Measurements from ENCODE around the gene TNFRSF13B.

TNFRSF13B gene

DNA sequence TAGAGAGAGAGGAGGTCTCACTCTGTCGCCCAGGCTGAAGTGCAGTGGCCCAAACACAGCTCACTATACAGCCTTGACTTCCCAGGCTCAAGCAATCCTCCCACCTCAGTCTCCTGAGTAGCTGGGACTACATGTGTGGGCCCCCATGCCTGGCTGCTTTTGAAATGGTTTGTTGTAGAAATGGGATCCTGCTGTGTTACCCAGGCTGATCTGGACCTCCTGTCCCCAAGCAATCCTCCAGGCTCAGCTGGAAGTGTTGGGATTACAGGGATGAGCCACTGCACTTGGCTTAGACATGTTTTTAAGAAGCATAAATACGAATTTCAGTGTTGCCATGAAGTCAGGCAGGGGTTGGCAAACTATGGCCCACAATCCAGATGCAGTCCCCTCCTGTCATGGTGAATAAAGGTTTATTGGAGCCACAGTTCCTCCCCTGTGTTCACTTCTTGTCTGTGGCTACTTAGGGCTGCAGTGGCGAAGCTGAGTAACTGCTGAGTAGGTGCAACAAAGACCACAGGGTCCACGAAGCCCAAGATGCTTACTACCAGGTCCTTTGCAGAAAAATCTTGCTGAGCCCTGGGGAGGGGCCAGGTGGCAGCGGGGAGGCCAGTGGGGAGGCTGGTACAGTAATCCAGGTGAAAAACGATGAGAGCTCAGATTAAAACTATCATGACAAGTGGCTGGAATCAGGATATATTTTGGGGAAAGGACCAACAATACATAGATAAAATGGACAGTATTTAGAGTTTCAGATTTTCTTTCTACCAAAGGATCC is 35.2 kb downstream of the TNFRSF13B start:
- no peak for DNase-seq

- no peak for DNase-seq
These were observed 36.1 kb downstream of the TNFRSF13B start for GRCh38 chr17:16935786-16936185.

DNA sequence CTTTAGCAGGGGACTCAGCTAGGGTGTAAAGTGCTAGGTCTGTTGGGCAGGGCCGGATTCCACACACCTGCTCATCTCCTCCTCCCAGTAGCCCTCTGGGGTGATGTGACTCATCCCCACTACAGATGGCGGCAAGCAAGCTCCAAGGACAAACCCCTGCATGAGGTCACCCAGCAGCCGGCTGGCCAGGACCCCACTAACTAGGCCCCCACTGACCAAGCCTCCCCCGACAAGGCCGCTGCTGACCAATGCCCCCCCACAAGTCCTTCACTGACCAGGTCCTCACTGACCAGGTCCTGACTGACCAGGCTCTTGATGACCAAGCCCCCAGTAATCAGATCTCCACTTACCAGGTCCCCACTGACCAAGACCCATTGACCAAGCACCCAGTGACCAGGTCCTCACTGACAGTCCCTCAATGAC is 36.7 kb downstream of the TNFRSF13B start:
- DNase-seq: no peak

DNA sequence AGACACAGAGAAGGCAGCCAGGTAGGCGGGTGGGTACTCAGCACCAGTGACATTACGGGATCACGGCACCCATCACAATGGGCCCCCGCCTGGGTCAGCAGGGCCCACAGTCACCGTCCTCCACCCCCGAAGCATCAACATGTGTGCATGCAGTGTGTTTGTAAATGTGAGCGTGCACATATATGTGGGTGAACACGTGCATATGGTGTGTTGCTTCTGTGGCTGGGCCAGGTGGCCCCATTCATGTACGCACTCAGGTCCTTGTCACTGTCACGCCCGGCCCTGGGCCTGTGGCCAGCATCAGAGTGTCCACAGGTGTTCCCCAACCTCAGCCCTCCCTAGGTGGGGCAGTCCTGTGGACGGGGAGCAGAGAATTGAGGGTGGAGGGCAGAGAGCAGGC is 37.1 kb downstream of the TNFRSF13B start:
- no peak for DNase-seq

DNA sequence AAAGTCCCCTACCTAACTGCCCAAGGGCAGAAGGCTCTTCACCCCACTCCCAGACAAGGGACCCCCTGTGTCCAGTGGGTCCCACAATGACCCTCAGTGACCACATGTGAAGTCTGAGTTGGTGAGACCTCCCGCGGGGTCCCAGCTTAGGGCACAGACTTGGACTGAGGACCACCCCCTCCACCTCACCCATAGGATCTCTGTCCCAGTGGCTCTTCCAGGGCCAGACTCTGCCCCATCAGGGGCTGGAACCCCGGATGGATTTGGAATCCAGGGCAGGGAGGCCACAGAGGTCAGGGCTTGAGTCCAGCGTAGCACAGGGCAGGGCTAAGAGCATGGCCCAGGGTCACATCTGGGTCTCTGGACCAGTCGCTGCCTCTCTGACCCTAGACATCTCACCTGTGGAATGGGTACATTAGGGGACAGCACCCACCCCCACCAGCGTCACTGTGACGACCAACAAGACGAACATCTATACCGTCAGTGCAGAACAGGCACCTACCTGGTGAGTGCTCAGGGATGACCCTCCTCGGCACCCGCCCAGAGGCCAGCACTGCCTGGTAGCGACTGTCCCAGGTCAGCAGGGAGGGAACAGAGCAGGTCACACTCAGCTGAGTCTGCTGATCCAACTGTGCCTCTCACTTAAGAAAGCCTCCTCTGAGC is 37.7 kb downstream of the TNFRSF13B start:
- no peak for DNase-seq

GRCh38 chr17:16933317-16934132 is 38.4 kb downstream of the TNFRSF13B start:
- no peak for DNase-seq

DNA sequence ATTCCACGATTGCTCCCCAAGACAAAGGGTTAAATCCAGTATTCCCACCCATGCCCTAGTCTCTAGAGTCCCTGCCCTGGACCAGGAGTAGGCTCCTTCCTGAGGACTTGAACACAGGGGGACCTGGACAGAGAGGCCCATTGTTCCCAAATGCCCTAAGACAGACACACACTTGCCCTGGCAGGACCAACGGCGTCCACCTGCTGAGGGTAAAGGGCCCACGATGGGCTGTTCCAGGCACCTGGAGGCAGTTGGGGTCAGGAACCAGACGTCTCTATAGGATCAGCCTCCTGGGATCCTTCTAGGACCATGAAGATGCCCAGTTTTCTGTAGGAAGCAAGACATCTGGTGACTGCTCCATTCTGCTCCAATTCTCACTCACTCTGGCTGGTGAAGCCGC is 39.3 kb downstream of the TNFRSF13B start:
- DNase-seq: no peak

GRCh38 chr17:16932156-16932555 is 39.8 kb downstream of the TNFRSF13B start:
- no peak for DNase-seq

DNA sequence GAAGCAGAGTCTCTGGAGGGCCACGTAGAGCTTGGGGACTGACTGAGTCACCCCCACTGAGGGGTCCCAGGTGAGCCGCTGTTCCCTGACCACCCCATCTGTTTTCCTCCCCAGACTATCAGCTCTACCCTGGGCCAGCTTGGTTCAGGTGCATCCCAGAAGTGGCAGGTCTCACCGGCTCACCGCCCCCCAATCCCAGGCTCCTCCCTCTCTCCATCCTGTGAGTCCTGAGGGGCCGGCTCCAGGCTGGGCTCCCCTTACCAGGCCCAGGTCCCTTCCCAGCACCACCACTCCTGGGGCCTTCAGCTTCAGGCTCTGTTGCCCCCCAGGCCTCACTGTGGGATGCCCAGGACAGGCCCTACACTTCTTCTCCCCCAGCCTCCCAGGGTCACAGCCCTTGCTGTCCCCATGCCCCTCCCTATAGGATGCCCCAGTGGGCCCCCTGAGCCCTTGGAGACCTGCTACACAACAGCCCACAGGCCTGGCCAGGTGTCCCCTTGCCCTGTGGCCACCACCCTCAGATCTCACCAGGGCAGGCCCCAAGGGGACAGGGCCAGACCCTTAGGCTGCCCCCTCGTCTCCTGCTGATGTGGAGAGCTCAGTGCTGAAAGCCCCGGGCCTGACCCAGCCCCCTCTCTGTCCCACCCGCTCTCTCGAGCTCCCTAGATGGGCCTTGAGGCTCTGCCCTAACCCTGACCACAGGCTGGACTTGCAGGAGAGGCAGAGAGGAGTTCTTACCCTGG is 40.4 kb downstream of the TNFRSF13B start:
- no peak for DNase-seq

DNA sequence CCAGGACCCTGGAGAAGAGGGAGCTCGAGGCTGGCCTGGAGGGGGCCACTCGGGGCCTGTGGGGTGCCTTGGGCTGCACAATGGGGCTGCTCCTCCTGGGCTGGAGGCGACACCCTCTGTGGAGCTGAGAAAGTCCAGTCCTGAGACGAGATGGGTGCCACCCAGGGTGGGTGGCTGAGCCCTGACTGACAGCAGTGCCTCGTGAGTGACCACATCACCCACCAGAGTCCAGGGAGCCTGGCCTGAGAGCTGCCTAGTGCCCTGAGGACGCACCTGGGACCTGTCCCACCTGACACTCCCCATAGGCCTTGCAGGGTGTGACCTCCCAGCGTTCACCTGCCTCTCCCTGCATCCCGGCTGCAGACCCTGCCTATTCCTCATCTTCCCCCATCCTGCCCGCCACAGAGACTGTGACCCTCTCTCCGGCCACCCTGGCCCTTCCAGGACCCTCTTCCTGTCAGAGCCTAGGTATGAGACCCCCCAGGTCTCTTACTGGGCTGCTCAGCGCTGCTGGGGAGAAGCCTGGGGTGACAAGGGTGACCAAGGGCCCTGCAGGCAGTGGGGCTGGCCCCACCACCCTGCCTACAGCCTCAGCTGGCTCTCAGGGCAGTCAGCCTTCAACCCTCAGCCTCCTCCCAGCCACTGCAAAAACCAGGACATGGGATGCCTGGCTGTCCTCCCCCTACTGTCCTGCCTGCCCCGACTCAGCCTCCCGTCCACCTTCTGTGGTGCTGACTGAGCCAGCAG is 41.2 kb downstream of the TNFRSF13B start:
- no peak for DNase-seq

- DNase-seq: no peak
These were observed 42.0 kb downstream of the TNFRSF13B start for GRCh38 chr17:16929757-16930520.

DNA sequence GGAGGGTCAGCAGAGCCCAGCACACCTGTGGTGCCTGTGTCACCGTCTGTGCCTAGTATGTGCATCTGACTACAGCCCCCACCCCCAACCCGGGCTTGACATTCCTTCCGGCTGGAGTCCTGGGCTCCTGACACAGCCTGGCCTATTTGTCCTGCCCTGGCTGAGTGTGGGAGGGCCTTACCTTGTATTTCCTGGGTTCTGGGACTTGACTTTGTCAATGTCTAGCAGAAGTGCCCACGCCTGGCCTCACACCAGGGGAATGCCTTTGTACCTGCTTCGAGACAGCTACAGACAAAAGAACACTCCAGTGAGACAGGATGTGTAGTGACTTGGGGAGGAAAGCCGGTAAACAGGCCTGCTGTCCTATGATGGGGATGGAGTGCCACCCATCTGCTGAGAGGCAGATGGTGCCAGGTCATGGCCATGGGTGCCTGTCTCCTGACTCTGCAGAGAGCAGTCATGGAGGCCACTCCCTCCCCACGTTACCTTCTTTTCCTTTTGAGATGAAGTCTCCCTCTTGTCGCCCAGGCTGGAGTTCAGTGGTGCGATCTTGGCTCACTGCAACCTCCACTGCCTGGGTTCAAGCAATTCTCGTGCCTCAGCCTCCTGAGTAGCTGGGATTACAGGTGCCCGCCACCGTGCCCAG is 42.8 kb downstream of the TNFRSF13B start:
- DNase-seq: peak; percentile 45

DNA sequence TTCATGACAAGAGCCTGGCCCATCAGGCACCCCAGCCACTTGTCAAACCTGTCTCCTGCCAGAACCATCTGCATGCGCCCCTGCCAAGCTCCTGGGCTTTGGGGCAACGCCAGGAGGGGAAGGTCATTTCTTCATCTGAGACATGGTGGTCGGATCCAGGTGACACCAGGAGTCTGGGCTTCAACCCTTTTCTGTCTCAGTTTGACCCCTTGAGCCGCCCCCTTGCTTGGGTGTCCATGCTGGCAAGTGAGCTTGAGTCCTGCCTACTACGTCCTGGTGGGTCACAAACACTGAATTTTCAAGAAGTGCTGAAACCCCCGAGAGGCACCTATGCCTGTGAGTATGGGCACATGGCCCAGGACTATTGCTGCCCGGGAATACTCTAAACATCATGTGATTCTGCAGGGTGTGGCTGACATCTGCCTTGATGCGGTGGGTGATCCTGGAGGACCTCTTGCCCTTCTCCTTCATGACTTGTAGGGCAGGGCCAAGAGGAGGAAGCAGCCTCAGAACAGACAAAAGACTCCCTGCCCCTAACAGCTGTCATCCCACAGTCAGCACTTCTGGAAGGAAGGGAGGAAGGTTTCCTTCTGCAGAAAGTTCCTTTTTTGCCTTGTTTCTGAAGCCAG is 43.4 kb downstream of the TNFRSF13B start:
- no peak for DNase-seq

DNA sequence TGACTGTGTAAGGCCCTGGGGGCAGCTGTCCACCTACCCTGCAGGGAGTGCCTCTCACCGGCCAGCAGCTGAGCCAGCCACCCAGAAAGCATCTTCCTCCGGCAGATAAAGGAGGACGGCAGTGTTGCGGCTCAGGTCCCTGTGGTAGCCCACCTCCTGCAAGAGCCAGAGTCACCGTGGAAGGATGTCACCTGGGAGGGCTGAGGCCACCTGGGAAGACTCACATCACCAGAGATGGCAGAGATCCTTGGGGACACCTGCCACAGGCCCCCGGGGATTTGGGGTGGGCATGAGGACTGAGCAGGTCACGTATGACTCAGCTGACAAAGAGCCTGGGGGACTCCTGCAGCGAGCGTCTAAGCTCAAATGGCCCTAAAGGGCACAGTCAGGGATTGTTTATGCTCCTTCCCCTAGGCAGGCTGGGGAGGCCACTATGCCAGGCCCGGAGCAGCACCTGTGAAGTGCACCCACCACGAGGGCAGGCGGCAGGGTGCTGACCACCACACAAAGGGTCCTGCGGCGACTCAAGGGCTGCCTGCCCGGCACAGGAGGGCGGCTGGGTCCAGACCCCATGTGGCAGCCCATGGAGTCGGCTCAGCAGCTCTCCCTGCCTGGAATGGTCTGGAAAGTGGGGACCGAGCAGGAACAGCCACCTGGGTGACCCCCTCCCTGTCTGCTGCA is 44.1 kb downstream of the TNFRSF13B start:
- no peak for DNase-seq

DNA sequence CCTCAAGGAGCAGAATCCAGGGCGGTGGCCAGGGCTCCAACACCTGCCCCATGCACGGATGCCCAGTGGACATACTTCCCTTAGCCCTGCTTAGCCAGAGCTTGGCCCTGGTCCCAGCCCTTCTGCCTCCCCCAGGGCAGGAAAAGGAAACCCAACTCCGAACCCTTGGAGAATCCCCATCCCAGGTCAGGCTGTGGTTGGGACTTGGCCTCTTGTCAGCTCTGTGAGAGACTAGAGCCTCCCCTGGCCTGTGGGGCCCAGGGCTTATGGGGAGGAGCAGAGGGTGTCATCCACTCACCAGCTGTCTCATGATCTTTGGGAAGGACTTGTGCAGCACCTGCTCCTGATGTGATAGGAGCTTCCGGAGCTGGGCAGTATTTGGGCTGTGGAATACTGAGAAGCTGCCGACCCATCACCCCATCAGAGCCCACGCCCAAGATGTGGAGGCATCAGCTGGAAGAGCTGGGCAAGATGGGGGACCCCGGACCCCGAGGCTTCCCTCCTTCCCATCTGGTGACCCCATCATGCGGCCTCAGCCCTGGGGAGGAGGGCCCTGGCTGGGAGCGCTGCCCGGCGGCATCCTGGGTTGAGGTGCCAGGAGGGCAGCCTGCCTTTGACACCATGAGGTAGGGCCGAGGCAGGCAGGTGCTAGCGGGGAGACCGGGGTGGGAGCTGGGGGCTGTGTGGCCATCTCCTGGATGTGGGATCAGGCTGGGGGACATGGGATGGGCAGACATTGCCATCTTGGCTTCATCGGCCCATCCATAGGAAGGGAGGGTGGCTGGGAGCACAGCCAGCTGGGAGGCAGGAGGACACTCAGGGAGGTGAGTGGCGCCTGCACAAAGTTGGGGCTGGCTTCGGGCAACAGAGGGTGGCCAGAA is 45.1 kb downstream of the TNFRSF13B start:
- no peak for DNase-seq

GRCh38 chr17:16926061-16926511 is 45.8 kb downstream of the TNFRSF13B start:
- no peak for DNase-seq

DNA sequence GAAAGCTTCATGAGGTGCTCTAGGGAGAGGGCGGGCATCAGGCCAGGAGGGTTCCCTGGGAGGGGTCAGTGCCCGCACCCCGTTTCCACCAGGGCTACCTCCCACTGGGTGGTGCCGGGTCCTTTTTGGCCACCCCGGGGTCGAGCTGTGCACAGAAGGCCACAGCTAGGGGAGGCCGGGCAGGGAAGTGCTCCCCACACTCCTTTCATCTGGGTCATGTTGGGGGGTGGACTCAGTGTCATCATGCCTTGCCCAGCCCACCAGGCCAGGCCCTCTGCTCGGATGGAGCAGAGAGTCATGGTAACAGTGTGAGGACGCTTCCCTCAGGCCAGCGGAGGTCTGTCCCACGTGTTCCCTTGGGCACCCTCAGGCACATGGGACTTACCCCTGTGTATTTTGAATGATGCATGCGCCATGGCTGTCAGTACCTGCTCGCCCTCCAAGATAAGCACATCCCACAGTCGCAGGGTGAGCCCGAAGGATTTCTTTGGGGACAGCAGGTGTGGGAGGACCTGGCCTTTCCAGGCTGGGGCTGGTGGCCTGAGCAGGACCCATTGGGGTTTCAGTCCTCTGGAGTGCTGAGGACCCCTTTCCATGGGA is 46.4 kb downstream of the TNFRSF13B start:
- DNase-seq: no peak
